SJCRH30 (cell line): ENCODE data around the gene CDH15. TPM values are rescaled to one million over a fixed set of nuclear protein-coding genes. Genes with fewer than 3 reads are reported as not detected.

Experiments
- DNase-seq, 2 experiments: peaks; one replicate each; pipeline ENCODE4 v3.0.0-alpha.2; 2015 to 2020
- H3K27ac ChIP-seq: fragments of 250-450 bp; sonication (Bioruptor Pico); 2 replicates; pipeline ENCODE4 v1.5.1; 2020; ENCODE audit warnings: mild to moderate bottlenecking, moderate library complexity
- H3K27me3 ChIP-seq: fragments of 250-450 bp; sonication (Bioruptor Pico); 2 replicates; pipeline ENCODE4 v1.5.1; 2020; ENCODE audit warnings: mild to moderate bottlenecking, moderate library complexity
- H3K36me3 ChIP-seq: fragments of 250-450 bp; sonication (Bioruptor Pico); 2 replicates; pipeline ENCODE4 v1.5.1; 2020; ENCODE audit warnings: mild to moderate bottlenecking, moderate library complexity
- H3K4me1 ChIP-seq: fragments of 250-450 bp; sonication (Bioruptor Pico); 2 replicates; pipeline ENCODE4 v1.5.1; 2020; ENCODE audit warnings: mild to moderate bottlenecking, moderate library complexity
- H3K4me3 ChIP-seq: fragments of 250-450 bp; sonication (Bioruptor Pico); 2 replicates; pipeline ENCODE4 v1.5.1; 2020; ENCODE audit warnings: mild to moderate bottlenecking, moderate library complexity
- H3K9me3 ChIP-seq: fragments of 250-450 bp; sonication (Bioruptor Pico); replicated peaks from 2 replicates; pipeline ENCODE4 v1.5.1; 2020; ENCODE audit warnings: mild to moderate bottlenecking, moderate library complexity
- total RNA-seq: library from RNA; depleted of rRNA; stranded (reverse); fragments of >200 nt; shearing (Covaris generic); gene quantifications from 2 replicates; pipeline ENCODE4 v1.2.3, GENCODE V29; 2014

CDH15 gene
- total RNA-seq, 1 experiment from 2014 or later, result 186 TPM

- no peak for DNase-seq
- no peaks in the 10 kb centered on the region for H3K9me3 ChIP-seq
- H3K4me3 ChIP-seq, result no peak overlapping the region
- H3K36me3 ChIP-seq, result no peaks in the 10 kb centered on the region
- no peaks in the 10 kb centered on the region for H3K4me1 ChIP-seq
- no peaks in the 10 kb centered on the region; the same call in 1 of the 2 replicates for H3K27me3 ChIP-seq
- H3K27ac ChIP-seq, result no peak overlapping the region
These were observed 34.6 kb upstream of the CDH15 start for GRCh38 chr16:89136931-89137330.

DNA sequence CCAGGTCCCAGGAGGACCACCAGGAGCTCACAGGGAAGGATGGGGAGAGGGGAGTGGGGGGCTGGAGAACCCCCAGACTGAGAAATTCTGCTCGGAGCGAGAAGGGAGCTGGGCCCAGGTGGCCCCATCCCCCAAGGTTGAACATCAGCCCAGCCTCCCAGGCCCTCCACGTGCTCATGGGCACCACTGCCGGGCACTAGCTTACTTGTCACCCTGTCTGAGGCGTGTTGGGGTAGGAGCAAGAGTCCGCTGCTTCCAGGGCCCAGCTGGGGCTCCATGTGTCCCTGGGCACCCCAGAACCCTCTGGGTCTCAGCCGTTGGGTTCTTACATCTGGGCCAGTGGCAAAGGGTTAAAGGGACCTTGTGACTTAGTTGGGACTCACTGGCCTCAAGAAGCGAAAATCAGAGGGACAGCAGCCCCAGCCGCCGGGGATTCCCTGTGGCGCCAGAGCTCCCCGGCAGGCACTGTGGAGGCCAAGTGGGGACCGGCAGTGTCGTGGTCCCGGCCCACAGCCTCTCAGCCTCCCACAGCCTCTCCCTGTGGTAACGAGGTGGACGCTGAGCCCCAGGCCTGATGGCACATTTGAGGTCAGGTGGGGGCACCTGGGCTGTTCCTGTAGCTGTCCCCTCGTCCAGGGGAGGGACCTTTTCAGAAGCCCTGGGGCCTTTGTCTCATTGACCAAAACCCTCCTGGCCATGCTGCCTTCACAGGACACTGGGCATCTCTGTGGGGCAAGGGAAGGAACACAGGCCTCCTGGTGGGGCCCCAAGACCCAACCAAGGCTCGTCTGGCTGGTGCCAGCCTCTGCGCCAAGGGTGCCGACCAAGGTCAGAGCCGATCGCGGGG, 33.7 kb upstream of the CDH15 start:
- no peaks in the 10 kb centered on the region for H3K4me1 ChIP-seq
- H3K27ac ChIP-seq, result no peak overlapping the region
- no peak overlapping the region for H3K4me3 ChIP-seq
- H3K9me3 ChIP-seq, result no peaks in the 10 kb centered on the region
- H3K36me3 ChIP-seq, result no peaks in the 10 kb centered on the region
- H3K27me3 ChIP-seq, result no peaks in the 10 kb centered on the region; the same call in 1 of the 2 replicates
- DNase-seq, result no peak

DNA sequence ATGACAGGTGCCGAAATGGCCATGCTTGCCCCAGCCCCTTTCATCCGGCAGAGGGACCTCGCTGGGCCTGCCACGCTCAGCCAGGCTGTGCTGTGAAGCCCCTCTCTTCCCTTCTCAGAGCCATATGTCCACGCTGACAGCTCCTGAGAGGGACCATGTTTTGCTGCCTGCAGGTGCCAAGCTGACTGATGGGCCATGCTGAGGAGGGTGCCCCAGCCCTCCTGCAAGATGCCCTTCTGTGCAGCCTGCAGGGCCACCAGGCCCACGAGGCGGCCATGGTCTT, 33.1 kb upstream of the CDH15 start:
- H3K4me1 ChIP-seq, result no peaks in the 10 kb centered on the region
- no peaks in the 10 kb centered on the region for H3K36me3 ChIP-seq
- no peaks in the 10 kb centered on the region for H3K27me3 ChIP-seq
- no peak for DNase-seq
- H3K4me3 ChIP-seq, result no peak overlapping the region
- no peaks in the 10 kb centered on the region for H3K9me3 ChIP-seq
- no peak overlapping the region for H3K27ac ChIP-seq

DNA sequence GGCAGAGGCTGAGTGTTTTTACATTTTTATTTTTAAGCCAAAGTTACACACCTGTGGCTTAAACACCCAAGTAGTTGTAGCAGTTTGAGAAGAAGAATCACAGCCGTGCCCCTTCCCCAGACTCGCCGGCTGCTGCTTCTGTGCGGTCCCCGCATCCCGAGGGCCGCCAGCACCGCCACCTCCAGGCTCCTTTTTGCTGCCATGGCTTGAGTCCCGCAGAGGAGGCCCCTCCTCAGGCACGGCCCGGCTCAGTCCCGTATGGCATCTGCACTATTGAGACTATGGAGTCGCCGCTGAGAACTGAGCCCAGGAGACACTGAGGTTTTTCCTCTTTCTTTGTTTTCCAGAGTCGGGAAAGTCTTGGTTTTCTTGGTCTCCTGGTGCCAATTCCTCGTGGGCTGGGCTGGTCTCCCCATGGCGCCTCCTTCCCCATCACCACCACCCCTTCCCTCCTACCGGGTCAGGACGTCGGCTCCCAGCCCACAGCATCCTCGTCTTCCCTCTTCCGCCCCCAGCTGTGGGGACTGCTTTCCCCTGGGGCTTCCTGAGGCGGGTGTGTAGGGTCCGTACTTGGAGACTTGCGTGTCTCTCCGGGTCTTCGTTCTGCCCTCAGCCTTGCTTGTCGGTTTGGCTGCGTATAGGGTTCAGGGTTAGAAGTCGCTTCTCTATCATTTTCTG, 32.6 kb upstream of the CDH15 start:
- Histone ChIP-seq H3K4me1 (no peaks in the 10 kb centered on the region), H3K4me3 (no peak overlapping the region), H3K36me3 (no peaks in the 10 kb centered on the region), H3K27me3 (no peaks in the 10 kb centered on the region), H3K9me3 (no peaks in the 10 kb centered on the region), H3K27ac (no peak overlapping the region)
- DNase-seq, result no peak

- Histone ChIP-seq H3K4me1 (no peaks in the 10 kb centered on the region), H3K4me3 (no peak overlapping the region), H3K27ac (no peak overlapping the region), H3K9me3 (no peaks in the 10 kb centered on the region), H3K27me3 (no peaks in the 10 kb centered on the region), H3K36me3 (no peaks in the 10 kb centered on the region)
- DNase-seq, result no peak
These were observed 31.6 kb upstream of the CDH15 start for GRCh38 chr16:89139907-89140361.

- no peak for DNase-seq
- H3K9me3 ChIP-seq, result no peaks in the 10 kb centered on the region
- H3K36me3 ChIP-seq, result no peaks in the 10 kb centered on the region
- no peaks in the 10 kb centered on the region for H3K4me1 ChIP-seq
- no peak overlapping the region for H3K4me3 ChIP-seq
- no peak overlapping the region for H3K27ac ChIP-seq
- no peaks in the 10 kb centered on the region for H3K27me3 ChIP-seq
These were observed 31.1 kb upstream of the CDH15 start for GRCh38 chr16:89140401-89140800.

DNA sequence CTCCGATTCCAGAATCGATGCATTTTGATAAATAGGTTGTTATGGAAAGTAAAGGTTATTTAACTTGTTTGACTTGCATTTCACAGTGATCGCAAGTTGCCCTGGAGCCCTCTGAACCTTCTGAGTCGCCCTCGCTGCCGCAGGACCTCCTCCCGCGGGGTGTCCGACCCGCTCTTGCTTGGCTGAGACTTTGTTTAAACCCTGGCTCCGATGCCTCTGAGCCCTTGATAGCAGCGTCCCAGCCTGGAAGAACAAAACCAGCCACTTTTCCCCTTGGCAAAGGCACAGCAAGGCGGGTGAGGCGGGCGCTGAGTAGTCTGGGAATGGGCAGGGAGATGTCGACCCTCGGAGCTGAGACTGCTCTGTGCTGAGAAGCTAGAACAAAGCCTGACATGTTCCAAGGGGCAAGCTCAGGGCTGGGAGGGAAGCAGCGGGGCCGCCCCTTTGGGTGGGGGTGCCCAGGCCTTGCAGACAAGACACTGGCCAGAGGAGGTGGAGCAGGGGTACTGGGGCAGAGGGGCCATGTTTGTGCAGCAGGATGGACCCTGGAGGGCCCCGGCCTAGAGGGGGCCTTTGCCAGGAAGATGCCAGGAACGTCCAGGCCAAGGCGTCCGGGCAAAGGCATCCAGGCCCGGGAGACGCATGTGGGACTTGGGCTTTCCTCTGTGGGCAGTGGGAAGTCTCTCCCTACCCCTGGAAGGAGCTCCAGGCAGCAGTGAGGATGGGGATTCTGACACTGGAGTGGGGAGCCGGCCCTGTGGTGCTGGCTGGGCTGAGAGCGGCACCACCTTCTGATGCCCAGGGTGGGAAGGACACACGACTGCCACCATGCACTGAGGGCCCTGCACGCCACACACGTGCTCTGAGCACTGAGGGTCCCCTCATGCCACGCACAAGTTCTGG, 30.3 kb upstream of the CDH15 start:
- H3K27me3 ChIP-seq, result no peaks in the 10 kb centered on the region
- no peaks in the 10 kb centered on the region for H3K4me1 ChIP-seq
- no peak overlapping the region for H3K27ac ChIP-seq
- DNase-seq, result no peak
- no peaks in the 10 kb centered on the region for H3K36me3 ChIP-seq
- no peaks in the 10 kb centered on the region for H3K9me3 ChIP-seq
- H3K4me3 ChIP-seq, result no peak overlapping the region

- Histone ChIP-seq H3K36me3 (no peaks in the 10 kb centered on the region), H3K27me3 (no peaks in the 10 kb centered on the region)
- no peak for DNase-seq
These were observed 29.7 kb upstream of the CDH15 start for GRCh38 chr16:89141884-89142267.

DNA sequence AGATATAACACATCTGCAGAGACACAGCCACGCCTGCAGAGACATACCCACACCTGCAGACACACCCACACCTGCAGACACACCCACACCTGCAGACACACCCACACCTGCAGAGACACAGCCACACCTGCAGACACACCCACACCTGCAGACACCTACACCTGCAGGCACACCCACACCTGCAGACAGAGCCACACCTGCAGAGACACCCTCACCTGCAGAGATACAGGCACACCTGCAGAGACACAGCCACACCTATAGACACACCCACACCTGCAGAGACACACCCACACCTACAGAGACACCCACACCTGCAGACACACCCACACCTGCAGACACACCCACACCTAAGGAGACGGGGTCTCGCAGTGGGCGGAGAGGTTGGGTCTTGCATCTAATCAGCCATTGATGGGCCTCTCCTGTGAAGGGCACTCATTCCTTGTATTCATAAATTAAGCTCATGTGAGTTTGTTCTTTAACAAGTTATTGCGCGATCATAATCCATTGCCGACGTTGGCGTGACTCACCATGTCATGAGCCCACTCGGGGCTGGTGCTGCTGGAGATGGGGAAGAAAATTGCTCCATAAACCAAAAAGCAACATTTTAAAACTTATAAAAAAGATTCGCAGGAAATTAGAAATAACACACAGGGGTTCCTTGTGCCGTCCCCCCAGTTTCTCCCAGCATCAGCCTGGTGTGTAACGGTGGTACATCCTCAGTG, 28.9 kb upstream of the CDH15 start:
- Histone ChIP-seq H3K4me1 (no peaks in the 10 kb centered on the region), H3K4me3 (no peak overlapping the region), H3K9me3 (no peaks in the 10 kb centered on the region), H3K27ac (no peak overlapping the region), H3K36me3 (no peaks in the 10 kb centered on the region), H3K27me3 (no peaks in the 10 kb centered on the region)
- DNase-seq, result no peak

More at GRCh38 chr16:89141884-89142267, 29.7 kb upstream of the CDH15 start:
- Histone ChIP-seq H3K27ac (no peak overlapping the region), H3K9me3 (no peaks in the 10 kb centered on the region), H3K4me3 (no peak overlapping the region), H3K4me1 (no peaks in the 10 kb centered on the region)

DNA sequence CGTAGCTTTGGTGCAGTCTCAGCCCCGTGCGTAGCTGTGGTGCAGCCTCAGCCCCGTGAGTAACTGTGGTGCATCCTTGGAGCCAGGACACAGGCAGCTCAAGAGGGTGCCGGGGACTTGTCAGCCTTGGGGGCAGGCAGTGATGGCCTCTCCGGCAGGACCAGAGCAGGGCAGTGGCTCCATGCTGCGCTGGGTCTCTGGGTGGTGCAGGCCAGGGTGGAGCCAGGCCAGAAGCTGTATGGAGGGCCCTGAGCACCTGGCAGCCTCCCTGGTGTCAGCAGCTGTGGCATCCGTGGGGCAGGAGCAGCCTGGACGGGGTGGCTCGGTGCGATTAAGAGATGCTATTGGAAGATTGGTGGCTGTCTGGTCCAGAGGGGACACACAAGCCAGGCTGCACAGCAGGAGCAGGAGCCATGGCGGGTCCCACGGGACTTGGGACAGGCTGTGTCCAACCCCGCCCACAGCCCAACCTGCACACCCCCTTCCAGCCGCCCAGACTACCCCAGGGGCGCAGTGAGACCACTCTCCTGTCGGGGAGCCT, 28.3 kb upstream of the CDH15 start:
- Histone ChIP-seq H3K27ac (no peak overlapping the region), H3K27me3 (no peaks in the 10 kb centered on the region), H3K4me1 (no peaks in the 10 kb centered on the region), H3K36me3 (no peaks in the 10 kb centered on the region), H3K9me3 (no peaks in the 10 kb centered on the region), H3K4me3 (no peak overlapping the region)
- no peak for DNase-seq

GRCh38 chr16:89143911-89144675, 27.5 kb upstream of the CDH15 start:
- DNase-seq, result no peak
- Histone ChIP-seq H3K4me3 (no peak overlapping the region), H3K36me3 (no peaks in the 10 kb centered on the region), H3K27ac (no peak overlapping the region), H3K9me3 (no peaks in the 10 kb centered on the region), H3K4me1 (no peaks in the 10 kb centered on the region), H3K27me3 (no peaks in the 10 kb centered on the region)

GRCh38 chr16:89144681-89145080, 26.9 kb upstream of the CDH15 start:
- Histone ChIP-seq H3K27ac (no peak overlapping the region), H3K27me3 (no peaks in the 10 kb centered on the region), H3K9me3 (0 out of 2 replicates have a peak, but pooled peaks cover 3% of the 10 kb centered on the region), H3K4me1 (peaks cover 2% of the 10 kb centered on the region), H3K4me3 (no peak overlapping the region), H3K36me3 (no peaks in the 10 kb centered on the region)
- no peak for DNase-seq

GRCh38 chr16:89145406-89146161, 26.0 kb upstream of the CDH15 start:
- Histone ChIP-seq H3K4me3 (no peak overlapping the region), H3K27me3 (no peaks in the 10 kb centered on the region), H3K36me3 (no peaks in the 10 kb centered on the region), H3K9me3 (0 out of 2 replicates have a peak, but pooled peaks cover 3% of the 10 kb centered on the region), H3K4me1 (peaks cover 10% of the 10 kb centered on the region), H3K27ac (no peak overlapping the region)
- DNase-seq, result no peak
